ENCODE data around the gene MRPL14.
"Not testable (repeated sequence)": the region's sequence is repeated elsewhere in the genome, so short reads cannot be mapped to it uniquely, and the experiment has no call there.

MRPL14 gene

GRCh38 chr6:44151348-44152108 is 24.3 kb upstream of the MRPL14 start:
- no peak overlapping the region for H3K27ac ChIP-seq
- peak; percentile 27 for DNase-seq (ENCODE audit: low read depth, low spot score)

GRCh38 chr6:44150317-44150917 is 23.2 kb upstream of the MRPL14 start:
- H3K27ac ChIP-seq = no peak overlapping the region
- DNase-seq (ENCODE audit: low read depth, low spot score) = no peak

- no peak for DNase-seq (ENCODE audit: low read depth, low spot score)
These were observed 22.2 kb upstream of the MRPL14 start for GRCh38 chr6:44149369-44150012.

GRCh38 chr6:44148306-44148705 is 21.1 kb upstream of the MRPL14 start:
- DNase-seq (ENCODE audit: low read depth, low spot score) = no peak
- H3K27ac ChIP-seq = no peak overlapping the region

More at GRCh38 chr6:44149369-44150012, 22.2 kb upstream of the MRPL14 start:
- no peak overlapping the region for H3K27ac ChIP-seq

- no peak for DNase-seq (ENCODE audit: low read depth, low spot score)
- no peak overlapping the region for H3K27ac ChIP-seq
These were observed 20.0 kb upstream of the MRPL14 start for GRCh38 chr6:44147256-44147655.

GRCh38 chr6:44146685-44147084 is 19.4 kb upstream of the MRPL14 start:
- H3K27ac ChIP-seq = no peak overlapping the region
- DNase-seq (ENCODE audit: low read depth, low spot score) = no peak

- DNase-seq (ENCODE audit: low read depth, low spot score) = no peak
- H3K27ac ChIP-seq = no peak overlapping the region
These were observed 18.6 kb upstream of the MRPL14 start for GRCh38 chr6:44145839-44146238.

- not testable (repeated sequence) for DNase-seq (ENCODE audit: low read depth, low spot score); H3K27ac ChIP-seq
These were observed 17.3 kb upstream of the MRPL14 start for GRCh38 chr6:44144536-44144935.

- no peak for DNase-seq (ENCODE audit: low read depth, low spot score)
- H3K27ac ChIP-seq = no peak overlapping the region
These were observed 16.5 kb upstream of the MRPL14 start for GRCh38 chr6:44143731-44144130.

- H3K27ac ChIP-seq = no peak overlapping the region
- no peak for DNase-seq (ENCODE audit: low read depth, low spot score)
These were observed 15.6 kb upstream of the MRPL14 start for GRCh38 chr6:44142835-44143234.

- DNase-seq (ENCODE audit: low read depth, low spot score) = no peak
- no peak overlapping the region for H3K27ac ChIP-seq
These were observed 12.1 kb upstream of the MRPL14 start for GRCh38 chr6:44139351-44139743.

- no peak overlapping the region for H3K27ac ChIP-seq
- no peak for DNase-seq (ENCODE audit: low read depth, low spot score)
These were observed 11.6 kb upstream of the MRPL14 start for GRCh38 chr6:44138717-44139350.

GRCh38 chr6:44135875-44136274 is 8.6 kb upstream of the MRPL14 start:
- no peak for DNase-seq (ENCODE audit: low read depth, low spot score)
- H3K27ac ChIP-seq = no peak overlapping the region

GRCh38 chr6:44135173-44135758 is 8.0 kb upstream of the MRPL14 start:
- H3K27ac ChIP-seq = no peak overlapping the region
- no peak for DNase-seq (ENCODE audit: low read depth, low spot score)

- DNase-seq (ENCODE audit: low read depth, low spot score) = no peak
- H3K27ac ChIP-seq = no peak overlapping the region
These were observed 6.9 kb upstream of the MRPL14 start for GRCh38 chr6:44133981-44134711.

- no peak for DNase-seq (ENCODE audit: low read depth, low spot score)
- no peak overlapping the region for H3K27ac ChIP-seq
These were observed 6.0 kb upstream of the MRPL14 start for GRCh38 chr6:44133003-44133931.

GRCh38 chr6:44132476-44132875 is 5.2 kb upstream of the MRPL14 start:
- H3K27ac ChIP-seq = no peak overlapping the region
- no peak for DNase-seq (ENCODE audit: low read depth, low spot score)

- DNase-seq (ENCODE audit: low read depth, low spot score) = no peak
- peak overlapping the region; percentile 17 for H3K27ac ChIP-seq
These were observed 4.6 kb upstream of the MRPL14 start for GRCh38 chr6:44131892-44132291.

- no peak overlapping the region for H3K27ac ChIP-seq
- DNase-seq (ENCODE audit: low read depth, low spot score) = no peak
These were observed 2.6 kb upstream of the MRPL14 start for GRCh38 chr6:44129841-44130322.

Data from epithelial cell of prostate (primary cell).